ENCODE results near the gene DEDD2.

DEDD2 gene

GRCh38 chr19:42170715-42171114, 46.8 kb downstream of the DEDD2 start:
- no peak for TF ChIP-seq CTCF (IDR thresholded peaks at IDR 0.05; ENCODE audit: control insufficient read depth, insufficient read depth, low read depth, low read length, missing control alignments)
- H3K4me3 ChIP-seq (ENCODE audit: control insufficient read depth, low read depth, low read length): no peak overlapping the region
- DNase-seq (ENCODE audit: low read depth): no peak

DNA sequence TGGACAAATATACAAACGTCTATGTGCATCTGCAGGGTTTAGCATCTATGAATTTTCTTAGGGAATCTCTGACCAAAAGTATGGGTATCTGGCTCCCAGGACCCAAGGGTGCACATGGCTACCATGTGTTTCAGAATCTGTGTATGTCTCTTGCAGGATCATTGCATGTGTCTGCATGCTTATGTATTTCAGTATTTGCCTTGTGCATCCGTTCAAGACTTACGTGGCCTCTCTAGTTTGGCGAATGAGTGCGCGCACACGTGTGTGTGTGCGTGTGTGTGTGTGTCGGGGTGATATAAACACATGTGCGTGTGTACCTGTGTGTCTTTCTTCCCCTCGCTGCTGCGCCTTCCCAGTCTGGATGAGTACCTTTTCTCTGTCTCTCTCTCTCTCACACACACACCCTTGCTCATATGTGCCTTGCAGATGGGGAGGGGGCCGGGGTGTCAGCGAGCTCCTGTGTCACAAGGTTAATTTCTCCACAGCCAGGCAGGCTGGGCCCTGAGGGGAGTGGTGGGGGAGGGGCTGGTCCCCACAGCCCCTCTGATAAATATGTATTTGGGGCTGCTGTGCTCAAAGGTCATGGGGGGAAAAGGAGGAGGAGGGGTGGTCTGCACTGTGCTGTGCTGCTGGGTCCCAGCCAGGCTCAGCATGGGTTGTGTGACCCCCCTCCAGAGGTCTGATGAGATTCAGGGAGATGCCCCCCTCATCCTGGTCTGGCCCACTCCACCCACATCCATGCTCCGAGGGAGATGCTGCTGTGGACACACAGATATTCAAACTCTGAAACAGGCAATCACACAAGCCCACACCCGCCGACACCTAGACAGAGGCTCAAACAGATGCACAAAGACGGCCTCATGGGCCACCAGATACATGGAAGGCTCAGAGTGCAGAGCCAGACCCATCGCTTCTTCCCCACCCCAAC, 47.7 kb downstream of the DEDD2 start:
- TF ChIP-seq CTCF (IDR thresholded peaks at IDR 0.05; ENCODE audit: control insufficient read depth, insufficient read depth, low read depth, low read length, missing control alignments): no peak

DNA sequence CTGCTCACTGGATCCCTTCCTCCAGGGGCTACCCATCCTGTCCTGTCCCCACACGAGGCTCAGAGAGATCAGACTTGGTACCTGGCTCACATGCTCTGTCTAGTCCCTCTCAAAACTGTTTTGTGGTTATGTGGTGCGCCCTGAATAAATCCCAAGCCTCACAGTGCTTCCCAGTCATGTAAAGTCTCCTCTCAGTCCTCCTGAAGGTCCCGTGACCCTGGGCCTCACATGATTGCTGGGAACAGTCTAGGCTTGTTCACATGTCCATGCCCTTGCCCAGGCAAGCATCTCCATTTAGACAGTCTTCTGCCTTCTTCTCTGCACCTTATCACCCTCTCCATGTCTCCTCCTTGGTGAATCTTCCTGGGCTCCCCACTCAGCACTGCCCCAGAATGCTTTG, 49.3 kb downstream of the DEDD2 start:
- H3K4me3 ChIP-seq (ENCODE audit: control insufficient read depth, low read depth, low read length): no peak overlapping the region
- no peak for TF ChIP-seq CTCF (IDR thresholded peaks at IDR 0.05; ENCODE audit: control insufficient read depth, insufficient read depth, low read depth, low read length, missing control alignments)
- DNase-seq (ENCODE audit: low read depth): no peak

More for the DNA sequence above, 47.7 kb downstream of the DEDD2 start:
- no peak for DNase-seq (ENCODE audit: low read depth)
- no peak overlapping the region for H3K4me3 ChIP-seq (ENCODE audit: control insufficient read depth, low read depth, low read length)

GRCh38 chr19:42166316-42166715, 51.2 kb downstream of the DEDD2 start:
- DNase-seq (ENCODE audit: low read depth): no peak
- H3K4me3 ChIP-seq (ENCODE audit: control insufficient read depth, low read depth, low read length): no peak overlapping the region
- TF ChIP-seq CTCF (IDR thresholded peaks at IDR 0.05; ENCODE audit: control insufficient read depth, insufficient read depth, low read depth, low read length, missing control alignments): no peak

- no peak for TF ChIP-seq CTCF (IDR thresholded peaks at IDR 0.05; ENCODE audit: control insufficient read depth, insufficient read depth, low read depth, low read length, missing control alignments)
- H3K4me3 ChIP-seq (ENCODE audit: control insufficient read depth, low read depth, low read length): no peak overlapping the region
- no peak for DNase-seq (ENCODE audit: low read depth)
These were observed 52.3 kb downstream of the DEDD2 start for GRCh38 chr19:42165146-42165545.

DNA sequence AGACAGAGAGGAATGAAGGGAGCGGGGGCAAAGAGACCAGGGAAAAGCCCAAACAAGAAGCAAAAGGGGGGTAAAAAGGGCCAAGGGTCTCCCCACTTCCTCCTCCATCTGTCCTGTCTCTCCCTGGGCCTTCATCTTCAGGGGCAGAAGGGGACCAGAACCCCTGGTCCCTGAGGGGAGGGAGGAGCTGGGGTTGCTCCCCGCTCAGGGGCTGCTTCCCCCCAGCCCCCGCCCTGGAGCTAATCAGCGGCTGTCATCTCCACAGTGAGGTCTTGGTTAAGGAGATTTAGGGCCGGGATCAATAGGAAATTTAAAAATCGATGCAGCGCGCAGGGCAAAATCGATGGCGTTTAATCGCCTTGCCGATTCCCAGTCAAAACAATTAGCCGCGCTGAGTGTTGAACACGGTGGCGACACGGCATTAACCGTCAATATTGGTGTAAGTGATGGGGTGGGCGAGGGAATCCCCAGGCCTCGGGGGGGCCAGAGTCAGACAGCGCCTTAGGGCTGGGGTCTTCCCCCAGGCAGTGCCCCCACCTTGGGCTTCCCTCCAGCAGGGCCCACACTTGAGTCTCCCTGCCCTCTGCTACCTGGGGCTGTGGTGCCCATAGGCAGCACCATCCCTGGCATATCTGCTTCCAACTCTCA, 55.7 kb downstream of the DEDD2 start:
- H3K4me3 ChIP-seq (ENCODE audit: control insufficient read depth, low read depth, low read length): no peak overlapping the region
- DNase-seq (ENCODE audit: low read depth): no peak
- TF ChIP-seq CTCF (IDR thresholded peaks at IDR 0.05; ENCODE audit: control insufficient read depth, insufficient read depth, low read depth, low read length, missing control alignments): no peak
